HG02884 (cell line): Measurements from ENCODE around the gene TRIP13.

ENCODE experiments used
- ATAC-seq: cut with Tn5 transposase; IDR thresholded peaks from one replicate; pipeline ENCODE4 v1.9.1; 2021; ENCODE audit warnings: mild to moderate bottlenecking, moderate library complexity; ENCODE audit not compliant: unreplicated experiment

TRIP13 gene

GRCh38 chr5:963673-964531 is 71.2 kb downstream of the TRIP13 start:
- ATAC-seq: peak; percentile 64

GRCh38 chr5:964821-965220 is 72.1 kb downstream of the TRIP13 start:
- no peak for ATAC-seq

- ATAC-seq: no peak
Measured at GRCh38 chr5:965604-966344, 73.1 kb downstream of the TRIP13 start.

GRCh38 chr5:966345-966710 is 73.6 kb downstream of the TRIP13 start:
- ATAC-seq: no peak

DNA sequence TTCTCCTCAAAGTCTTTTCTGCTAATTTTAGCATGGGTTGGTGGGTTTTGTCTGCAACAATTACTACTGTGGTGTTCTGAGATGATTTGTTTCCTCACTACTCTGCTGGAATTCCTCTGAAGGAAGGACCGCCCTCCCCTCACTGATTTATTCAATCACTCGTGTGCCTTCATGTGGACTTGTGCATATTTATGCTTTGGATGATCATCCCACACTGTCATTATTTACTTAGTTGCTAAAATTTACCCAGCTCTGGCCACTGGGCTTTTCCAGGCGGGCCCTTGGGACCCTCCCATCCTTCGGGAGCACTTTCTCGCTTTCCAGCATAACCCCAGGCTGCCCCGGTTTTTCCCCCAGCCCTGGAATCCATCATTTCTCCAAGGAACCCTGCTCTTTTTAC is 74.3 kb downstream of the TRIP13 start:
- no peak for ATAC-seq
